Mesothelial cell of epicardium (in vitro differentiated cells): ENCODE measurements around the gene ADCK1. TPM values are rescaled to one million over a fixed set of nuclear protein-coding genes. Genes with fewer than 3 reads are reported as not detected.

Experiments used
- DNase-seq, 2 experiments: peaks; one replicate each; pipeline ENCODE4 v3.0.0; 2021; ENCODE audit warnings: low spot score in 2 of 2; ENCODE audit not compliant: unreplicated experiment in 2 of 2
- H3K27ac Mint-ChIP-seq: 2 replicates; pipeline ENCODE4 v1.8.0; 2021; ENCODE audit warnings: mixed read lengths
- H3K27me3 Mint-ChIP-seq: 2 replicates; pipeline ENCODE4 v1.8.0; 2021; ENCODE audit warnings: low read depth, mixed read lengths
- H3K36me3 Mint-ChIP-seq: 2 replicates; pipeline ENCODE4 v1.8.0; 2021; ENCODE audit warnings: mixed read lengths
- H3K4me1 Mint-ChIP-seq: 2 replicates; pipeline ENCODE4 v1.8.0; 2021; ENCODE audit warnings: mixed read lengths
- H3K4me3 Mint-ChIP-seq: 2 replicates; pipeline ENCODE4 v1.8.0; 2021; ENCODE audit warnings: mild to moderate bottlenecking, moderate library complexity, mixed read lengths
- H3K9me3 Mint-ChIP-seq: 2 replicates; pipeline ENCODE4 v1.8.0; 2021; ENCODE audit warnings: mixed read lengths
- CTCF ChIP-seq: fragments of 200-600 bp; sonication (generic); IDR thresholded peaks from one replicate; pipeline ENCODE4 v1.5.0; 2021; ENCODE audit warnings: antibody characterized with exemption; ENCODE audit not compliant: unreplicated experiment
- total RNA-seq: library from RNA; stranded (reverse); gene quantifications from 3 replicates; pipeline ENCODE4 v1.2.1, GENCODE V29; 2021

ADCK1 gene
- total RNA-seq, 1 donor from 2014 or later = 13.3 TPM

DNA sequence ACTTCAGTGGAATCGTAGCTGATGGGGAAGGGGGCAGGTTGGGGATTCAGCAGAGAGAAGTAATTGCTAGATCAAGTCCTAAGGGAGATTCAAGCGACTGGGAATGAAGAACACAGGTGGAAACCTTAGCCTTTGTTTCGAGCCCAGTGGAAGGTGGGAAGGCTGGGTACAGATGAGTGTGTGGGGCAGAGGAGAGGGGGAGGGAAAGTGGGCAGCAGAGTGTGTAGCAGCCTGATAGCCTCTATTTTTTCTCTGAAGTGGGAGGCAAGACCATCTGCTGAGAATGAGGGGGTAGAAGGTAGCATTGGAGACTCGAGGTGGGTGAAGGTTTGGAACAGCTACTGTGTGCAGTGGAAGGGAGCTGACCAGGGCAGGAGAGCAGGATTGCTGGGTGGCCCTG, 91.0 kb downstream of the ADCK1 start:
- H3K27me3 Mint-ChIP-seq = no peaks in the 10 kb centered on the region
- H3K27ac Mint-ChIP-seq = no peak overlapping the region
- no peak for DNase-seq
- H3K4me3 Mint-ChIP-seq = no peak overlapping the region
- TF ChIP-seq CTCF = no peak
- H3K9me3 Mint-ChIP-seq = peaks cover 15% of the 10 kb centered on the region
- no peaks in the 10 kb centered on the region for H3K4me1 Mint-ChIP-seq
- peaks cover 19% of the 10 kb centered on the region for H3K36me3 Mint-ChIP-seq

- DNase-seq = no peak
- H3K36me3 Mint-ChIP-seq = peaks cover 19% of the 10 kb centered on the region
Observed at GRCh38 chr14:77892381-77892871, 92.5 kb downstream of the ADCK1 start.

GRCh38 chr14:77892890-77893484, 93.1 kb downstream of the ADCK1 start:
- Mint-ChIP-seq H3K9me3 (peaks cover 13% of the 10 kb centered on the region), H3K4me1 (no peaks in the 10 kb centered on the region), H3K27me3 (no peaks in the 10 kb centered on the region), H3K4me3 (no peak overlapping the region), H3K27ac (no peak overlapping the region), H3K36me3 (peaks cover 15% of the 10 kb centered on the region)
- TF ChIP-seq CTCF = no peak
- no peak for DNase-seq

More at GRCh38 chr14:77892381-77892871, 92.5 kb downstream of the ADCK1 start:
- Mint-ChIP-seq H3K9me3 (peaks cover 15% of the 10 kb centered on the region), H3K27ac (no peak overlapping the region), H3K27me3 (no peaks in the 10 kb centered on the region), H3K4me3 (no peak overlapping the region), H3K4me1 (no peaks in the 10 kb centered on the region)
- no peak for TF ChIP-seq CTCF

DNA sequence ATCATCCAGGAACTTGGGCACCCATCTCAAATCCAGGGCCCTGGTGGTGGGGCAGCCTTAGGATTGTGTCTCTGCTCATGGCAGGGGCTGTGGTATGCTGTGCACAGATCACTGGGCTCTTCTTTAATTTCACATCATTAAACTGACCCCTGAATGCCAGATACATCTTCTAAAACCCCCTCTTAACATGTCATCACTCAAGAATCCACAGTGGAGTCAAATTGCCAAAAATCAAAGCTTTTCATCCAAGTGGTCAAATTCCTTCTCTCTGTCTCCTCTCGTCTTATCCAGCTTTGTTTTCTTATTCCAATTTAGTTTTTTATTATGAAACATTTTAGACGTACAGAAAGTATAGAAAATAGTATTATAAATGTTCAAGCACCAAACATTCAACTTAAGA, 97.5 kb downstream of the ADCK1 start:
- no peak overlapping the region for H3K4me3 Mint-ChIP-seq
- no peaks in the 10 kb centered on the region for H3K9me3 Mint-ChIP-seq
- H3K27me3 Mint-ChIP-seq = no peaks in the 10 kb centered on the region
- no peak for TF ChIP-seq CTCF
- no peak overlapping the region for H3K27ac Mint-ChIP-seq
- DNase-seq = no peak
- peaks cover 9% of the 10 kb centered on the region for H3K36me3 Mint-ChIP-seq
- H3K4me1 Mint-ChIP-seq = no peaks in the 10 kb centered on the region

- Mint-ChIP-seq H3K4me3 (no peak overlapping the region), H3K27me3 (no peaks in the 10 kb centered on the region), H3K36me3 (peaks cover 13% of the 10 kb centered on the region), H3K4me1 (peaks cover 10% of the 10 kb centered on the region), H3K27ac (no peak overlapping the region), H3K9me3 (no peaks in the 10 kb centered on the region)
- DNase-seq = no peak
- no peak for TF ChIP-seq CTCF
Observed at GRCh38 chr14:77902811-77903210, 102.9 kb downstream of the ADCK1 start.

GRCh38 chr14:77903221-77903620, 103.3 kb downstream of the ADCK1 start:
- Mint-ChIP-seq H3K27me3 (no peaks in the 10 kb centered on the region), H3K27ac (no peak overlapping the region), H3K4me3 (no peak overlapping the region), H3K4me1 (peaks cover 10% of the 10 kb centered on the region), H3K36me3 (peaks cover 13% of the 10 kb centered on the region), H3K9me3 (no peaks in the 10 kb centered on the region)
- TF ChIP-seq CTCF = no peak
- DNase-seq = no peak
